Nephron (organoid): ENCODE data around the gene RPS21.
A peak's percentile ranks its signal among the peaks of the same experiment; 100 is the strongest.

Source experiments
- H3K27ac Mint-ChIP-seq, 3 experiments: 2 replicates each; pipeline ENCODE4 v1.8.0; 2020; ENCODE audit warnings: mixed read lengths in 3 of 3, mild to moderate bottlenecking in 2 of 3, moderate library complexity in 1 of 3
- H3K27me3 Mint-ChIP-seq: 2 replicates; pipeline ENCODE4 v1.8.0; 2021; ENCODE audit warnings: low read depth, mild to moderate bottlenecking, moderate library complexity, mixed read lengths
- H3K36me3 Mint-ChIP-seq: 2 replicates; pipeline ENCODE4 v1.8.0; 2020; ENCODE audit warnings: low read depth, mixed read lengths
- H3K4me1 Mint-ChIP-seq: 2 replicates; pipeline ENCODE4 v1.8.0; 2020; ENCODE audit warnings: mixed read lengths
- H3K4me3 Mint-ChIP-seq, 3 experiments: 2 replicates each; pipeline ENCODE4 v1.8.0; 2020; ENCODE audit warnings: mild to moderate bottlenecking in 3 of 3, mixed read lengths in 3 of 3, moderate library complexity in 2 of 3
- H3K9me3 Mint-ChIP-seq: 2 replicates; pipeline ENCODE4 v1.8.0; 2020; ENCODE audit warnings: mixed read lengths
- TF ChIP-seq, protein P1 (sequence below), 3 experiments: fragments of 200-600 bp; sonication (generic); IDR thresholded peaks; one replicate each; pipeline ENCODE4 v1.5.0; 2021; ENCODE audit warnings: antibody characterized with exemption in 3 of 3; ENCODE audit not compliant: unreplicated experiment in 3 of 3

RPS21 gene

DNA sequence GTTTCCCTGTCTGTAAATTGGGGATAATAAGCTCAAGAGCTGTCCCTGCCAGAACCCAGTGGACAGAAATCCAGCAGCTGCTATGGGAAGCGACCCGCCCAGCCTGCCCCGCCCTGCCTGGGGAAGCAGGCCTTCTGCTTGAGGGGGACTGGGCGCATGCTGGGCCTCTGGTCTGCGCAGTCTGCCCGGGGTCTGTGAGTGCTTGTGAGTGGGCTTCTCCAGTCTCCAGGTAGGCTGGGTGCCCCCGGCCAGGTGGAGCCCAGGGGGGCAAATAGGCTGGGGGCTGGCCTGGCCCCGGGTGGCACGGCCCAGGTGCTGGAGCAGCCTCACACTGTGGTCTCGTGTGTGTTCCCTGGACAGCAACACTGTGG is 41.1 kb downstream of the RPS21 start:
- H3K36me3 Mint-ChIP-seq, result no peaks in the 10 kb centered on the region
- peaks cover 15% of the 10 kb centered on the region for H3K4me1 Mint-ChIP-seq
- H3K27ac Mint-ChIP-seq, result peak overlapping the region in 1 of 3 experiments; percentile 72
- no peak overlapping the region for H3K4me3 Mint-ChIP-seq
- H3K9me3 Mint-ChIP-seq, result peaks cover 4% of the 10 kb centered on the region
- TF ChIP-seq, protein P1, sequence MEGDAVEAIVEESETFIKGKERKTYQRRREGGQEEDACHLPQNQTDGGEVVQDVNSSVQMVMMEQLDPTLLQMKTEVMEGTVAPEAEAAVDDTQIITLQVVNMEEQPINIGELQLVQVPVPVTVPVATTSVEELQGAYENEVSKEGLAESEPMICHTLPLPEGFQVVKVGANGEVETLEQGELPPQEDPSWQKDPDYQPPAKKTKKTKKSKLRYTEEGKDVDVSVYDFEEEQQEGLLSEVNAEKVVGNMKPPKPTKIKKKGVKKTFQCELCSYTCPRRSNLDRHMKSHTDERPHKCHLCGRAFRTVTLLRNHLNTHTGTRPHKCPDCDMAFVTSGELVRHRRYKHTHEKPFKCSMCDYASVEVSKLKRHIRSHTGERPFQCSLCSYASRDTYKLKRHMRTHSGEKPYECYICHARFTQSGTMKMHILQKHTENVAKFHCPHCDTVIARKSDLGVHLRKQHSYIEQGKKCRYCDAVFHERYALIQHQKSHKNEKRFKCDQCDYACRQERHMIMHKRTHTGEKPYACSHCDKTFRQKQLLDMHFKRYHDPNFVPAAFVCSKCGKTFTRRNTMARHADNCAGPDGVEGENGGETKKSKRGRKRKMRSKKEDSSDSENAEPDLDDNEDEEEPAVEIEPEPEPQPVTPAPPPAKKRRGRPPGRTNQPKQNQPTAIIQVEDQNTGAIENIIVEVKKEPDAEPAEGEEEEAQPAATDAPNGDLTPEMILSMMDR (IDR thresholded peaks at IDR 0.05; ENCODE audit: unreplicated experiment in 3 of 3), result no peak
- H3K27me3 Mint-ChIP-seq, result peaks cover 28% of the 10 kb centered on the region

DNA sequence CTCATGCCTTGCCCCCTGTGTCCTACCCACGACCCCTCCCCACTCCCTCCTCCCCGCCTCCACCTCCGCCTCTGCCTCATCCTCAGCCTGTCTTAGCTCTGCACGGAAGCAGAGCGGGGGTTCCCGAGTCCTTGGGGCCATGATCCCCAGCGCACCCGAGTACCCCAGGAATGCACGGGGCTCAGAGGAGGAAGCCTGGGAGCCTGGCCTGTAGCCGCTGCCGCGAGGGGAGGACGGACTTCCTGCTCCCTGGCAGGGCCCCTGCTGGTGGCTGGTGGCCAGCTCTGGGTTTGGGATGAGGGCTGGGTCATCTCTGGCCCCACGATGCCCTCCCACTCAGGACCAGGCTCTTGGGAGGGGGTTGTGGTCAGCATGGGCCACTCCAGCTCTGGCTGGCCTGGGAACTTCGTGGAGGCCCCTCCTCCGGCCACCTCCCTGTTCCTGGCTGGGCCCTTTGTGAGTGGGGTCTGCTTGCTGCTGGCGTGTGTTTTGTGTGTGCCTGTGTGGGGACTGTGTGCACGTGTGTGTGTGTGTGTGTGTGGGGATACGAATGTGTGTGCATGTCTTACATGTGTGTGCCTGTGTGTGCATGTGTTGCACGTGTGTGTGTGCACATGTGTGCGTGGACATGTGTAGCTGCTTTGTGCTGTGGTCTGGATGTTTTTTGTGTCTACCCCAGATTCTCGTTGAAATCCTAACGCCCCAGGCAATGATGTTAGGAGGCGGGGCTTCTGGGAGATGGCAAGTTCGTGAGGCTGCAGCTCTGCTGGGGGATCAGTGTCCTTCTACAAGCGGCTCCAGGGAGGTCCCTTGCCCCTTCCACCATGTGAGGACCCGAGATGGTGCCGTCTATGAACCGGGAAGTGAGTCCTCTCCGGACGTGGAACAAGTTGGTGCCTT is 41.7 kb downstream of the RPS21 start:
- Mint-ChIP-seq H3K27ac (peak overlapping the region; percentile 68 to 94 (median 91)), H3K9me3 (peaks cover 4% of the 10 kb centered on the region), H3K27me3 (peaks cover 35% of the 10 kb centered on the region), H3K4me1 (peaks cover 17% of the 10 kb centered on the region), H3K4me3 (peak overlapping the region in 1 of 3 experiments; percentile 5), H3K36me3 (no peaks in the 10 kb centered on the region)
- TF ChIP-seq, protein P1 (IDR thresholded peaks at IDR 0.05; ENCODE audit: unreplicated experiment in 3 of 3), result no peak

DNA sequence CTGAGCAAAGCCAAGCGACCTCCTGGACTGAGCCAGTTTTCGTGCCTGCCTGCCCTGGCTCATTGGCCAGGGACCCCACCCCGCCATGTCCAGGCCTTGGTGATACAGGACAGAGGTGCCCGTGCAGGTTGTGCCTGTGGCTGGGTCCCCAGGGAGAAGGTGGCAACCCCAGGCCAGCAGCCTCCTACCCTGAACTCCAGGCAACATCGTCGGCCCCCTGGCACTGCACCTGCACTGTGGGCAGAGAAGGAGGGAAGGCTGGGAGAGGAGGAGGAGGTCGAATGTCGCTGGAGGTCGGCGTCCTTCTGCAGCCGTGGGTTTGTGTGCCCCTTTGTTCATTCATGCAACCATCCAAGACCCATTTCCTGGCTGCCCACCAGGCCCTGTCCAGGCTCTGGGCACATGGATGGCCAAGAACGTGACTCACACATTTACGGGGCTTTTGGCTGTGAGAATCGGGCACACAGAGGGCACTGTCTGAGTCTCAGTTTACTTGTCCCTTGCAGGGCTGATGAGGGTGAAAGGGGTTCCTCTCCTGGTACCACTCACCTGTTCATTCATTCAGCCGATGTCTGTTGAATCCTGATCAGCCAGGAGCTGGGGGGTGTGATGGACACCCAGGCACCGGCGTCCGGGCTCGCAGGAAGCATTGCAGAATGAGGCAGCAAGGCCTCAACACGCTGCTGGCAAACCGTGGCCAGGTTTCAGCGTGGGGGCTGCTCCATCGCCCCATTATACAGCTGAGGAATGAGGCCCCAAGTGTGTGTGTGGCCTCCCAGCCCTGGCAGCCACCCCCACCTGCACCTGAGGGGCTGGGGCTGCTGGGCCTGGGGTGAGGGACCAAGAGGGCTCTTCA is 42.8 kb downstream of the RPS21 start:
- H3K4me3 Mint-ChIP-seq, result no peak overlapping the region
- H3K9me3 Mint-ChIP-seq, result peaks cover 4% of the 10 kb centered on the region
- TF ChIP-seq, protein P1 (IDR thresholded peaks at IDR 0.05; ENCODE audit: unreplicated experiment in 3 of 3), result no peak
- no peaks in the 10 kb centered on the region for H3K36me3 Mint-ChIP-seq
- H3K27me3 Mint-ChIP-seq, result peaks cover 45% of the 10 kb centered on the region
- peaks cover 26% of the 10 kb centered on the region for H3K4me1 Mint-ChIP-seq
- H3K27ac Mint-ChIP-seq, result no peak overlapping the region

DNA sequence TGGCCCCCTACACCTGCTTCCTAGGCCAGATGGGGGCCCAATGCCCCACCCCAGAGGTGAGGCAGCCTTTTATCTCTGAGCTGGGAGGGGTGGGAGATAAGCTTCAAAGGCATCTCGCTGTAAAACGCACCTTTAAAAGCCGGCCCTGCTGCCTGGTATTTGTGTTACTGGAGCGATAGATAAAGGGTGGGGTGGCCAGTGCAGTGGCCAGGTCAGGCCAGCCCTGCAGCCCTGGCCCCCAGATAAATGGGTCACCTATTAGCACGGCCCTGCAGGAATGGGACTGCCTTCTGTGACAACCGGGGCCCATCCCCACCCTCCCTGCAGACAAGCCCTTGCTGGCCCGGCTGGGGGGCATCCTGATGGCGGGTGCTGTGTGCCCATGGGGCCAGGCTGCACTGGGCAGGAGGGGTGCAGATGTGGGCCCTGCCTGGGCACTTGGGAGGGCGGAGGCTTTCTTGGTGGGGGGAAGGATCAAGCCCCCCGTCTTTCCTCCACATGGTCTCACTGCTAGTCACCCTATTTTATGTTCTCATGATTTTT is 43.5 kb downstream of the RPS21 start:
- H3K36me3 Mint-ChIP-seq, result no peaks in the 10 kb centered on the region
- H3K27me3 Mint-ChIP-seq, result peaks cover 51% of the 10 kb centered on the region
- no peak overlapping the region for H3K4me3 Mint-ChIP-seq
- H3K4me1 Mint-ChIP-seq, result peaks cover 26% of the 10 kb centered on the region
- peak overlapping the region in 1 of 3 experiments; percentile 51 for H3K27ac Mint-ChIP-seq
- TF ChIP-seq, protein P1 (IDR thresholded peaks at IDR 0.05; ENCODE audit: unreplicated experiment in 3 of 3), result no peak
- H3K9me3 Mint-ChIP-seq, result peaks cover 4% of the 10 kb centered on the region

DNA sequence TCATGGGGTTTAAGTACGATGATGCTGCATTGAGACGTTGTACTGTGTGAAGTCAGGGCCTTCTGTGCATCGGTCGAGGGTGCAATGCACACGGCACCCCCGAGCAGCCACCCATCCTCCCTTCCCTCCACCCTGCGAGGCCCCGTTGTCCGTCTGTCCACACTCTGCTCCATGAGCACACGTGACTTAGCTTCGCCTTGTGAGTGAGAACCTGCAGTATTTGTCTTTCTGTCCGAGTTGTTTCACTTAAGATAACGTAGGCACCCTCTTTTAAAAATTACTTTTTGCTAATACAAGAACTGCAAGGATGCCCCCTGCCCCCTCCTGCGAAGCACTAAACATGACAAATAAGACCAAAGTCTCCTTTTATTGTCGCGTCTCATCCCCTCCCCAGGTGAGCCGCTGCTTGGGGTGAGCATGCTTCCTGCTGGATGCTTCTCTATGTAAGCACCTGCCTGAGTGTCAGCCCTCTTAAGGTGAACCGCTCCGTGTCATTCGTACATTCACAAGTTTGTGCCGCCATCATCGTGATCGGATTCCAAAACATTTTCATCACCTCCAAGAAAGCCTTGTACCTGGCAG is 44.1 kb downstream of the RPS21 start:
- TF ChIP-seq, protein P1 (IDR thresholded peaks at IDR 0.05; ENCODE audit: unreplicated experiment in 3 of 3), result no peak
- Mint-ChIP-seq H3K4me3 (no peak overlapping the region), H3K27ac (peak overlapping the region in 1 of 3 experiments; percentile 51), H3K4me1 (peaks cover 26% of the 10 kb centered on the region), H3K36me3 (no peaks in the 10 kb centered on the region), H3K9me3 (peaks cover 4% of the 10 kb centered on the region), H3K27me3 (peaks cover 52% of the 10 kb centered on the region)
